Stimulated activated naive CD8-positive, alpha-beta T cell treated with anti-CD3 and anti-CD28 coated beads, Interleukin-15, Interleukin-2, amounts not matched to agents 100 U/mL and 50 U/mL, for 24 hours (primary cell): ENCODE data around the gene RAB31.

ENCODE experiments used
- ATAC-seq: fragments of 150-1000 bp; cut with Tn5 transposase; one replicate; pipeline ENCODE4 v1.10.0; 2021
- DNase-seq: peaks from one replicate; pipeline ENCODE4 v3.0.0; 2021

RAB31 gene

DNA sequence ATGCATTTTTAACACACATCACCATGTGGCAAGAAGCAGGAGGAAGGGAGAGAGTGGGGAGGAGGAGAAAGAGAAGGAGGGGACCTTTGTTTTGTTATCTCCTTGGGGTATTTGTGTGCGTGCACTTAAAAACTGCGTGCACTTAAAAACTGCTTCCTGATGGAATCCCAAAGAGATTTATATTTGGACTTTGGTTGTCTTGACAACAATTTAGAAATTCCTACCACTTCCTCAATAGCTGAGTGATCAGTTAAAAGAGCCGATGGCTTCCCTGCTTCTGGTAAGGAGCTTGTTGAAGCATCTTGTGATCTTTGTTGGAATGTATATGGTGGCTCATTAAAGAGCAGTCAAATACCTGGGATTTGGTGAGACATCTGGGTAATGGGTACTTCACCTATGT lies 4.5 kb downstream of the RAB31 start:
- ATAC-seq, result no peak
- no peak for DNase-seq

- DNase-seq (no peak), ATAC-seq (no peak)
Measured at GRCh38 chr18:9714266-9715087, 6.4 kb downstream of the RAB31 start.

DNA sequence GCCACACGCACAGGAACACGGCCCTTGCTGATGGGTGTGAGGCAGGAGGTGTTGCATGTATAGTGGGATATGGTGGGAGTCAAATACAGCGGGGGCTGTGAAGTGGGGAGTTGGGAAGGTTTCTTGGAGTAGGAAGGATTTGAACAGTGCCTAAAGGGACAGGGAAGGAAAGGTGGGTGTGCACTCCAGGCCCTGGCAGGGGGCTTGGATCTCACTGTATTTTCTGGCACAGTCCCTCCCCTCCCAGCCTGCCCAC lies 6.9 kb downstream of the RAB31 start:
- ATAC-seq (no peak), DNase-seq (no peak)

GRCh38 chr18:9715978-9716774 lies 8.1 kb downstream of the RAB31 start:
- no peak for ATAC-seq
- DNase-seq, result no peak

- ATAC-seq (no peak), DNase-seq (no peak)
Measured at GRCh38 chr18:9716780-9717563, 8.9 kb downstream of the RAB31 start.

- DNase-seq, result no peak
Measured at GRCh38 chr18:9719421-9719981, 11.4 kb downstream of the RAB31 start.

DNA sequence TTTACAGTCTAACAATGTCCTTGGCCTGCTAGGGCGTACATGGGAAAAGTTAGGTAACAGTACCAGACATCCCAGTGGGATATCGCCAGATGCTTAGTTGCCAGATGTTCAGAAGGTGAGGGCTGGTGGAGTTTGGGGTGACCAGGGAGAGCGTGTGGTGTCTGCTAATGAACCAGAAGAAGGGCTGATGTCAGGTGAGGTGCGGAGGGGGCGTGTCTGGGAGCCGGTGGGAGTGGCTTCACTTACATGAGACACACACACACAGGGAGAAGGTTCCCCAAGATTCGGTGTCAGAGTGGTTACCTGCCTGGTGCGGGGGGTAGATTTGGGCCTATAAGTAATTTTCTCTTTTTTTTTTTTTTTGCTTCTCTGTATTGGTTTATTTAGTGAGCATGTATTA lies 12.2 kb downstream of the RAB31 start:
- DNase-seq, result no peak
- ATAC-seq, result no peak

More at GRCh38 chr18:9719421-9719981, 11.4 kb downstream of the RAB31 start:
- no peak for ATAC-seq

GRCh38 chr18:9721893-9722550 lies 13.9 kb downstream of the RAB31 start:
- ATAC-seq (no peak), DNase-seq (no peak)

DNA sequence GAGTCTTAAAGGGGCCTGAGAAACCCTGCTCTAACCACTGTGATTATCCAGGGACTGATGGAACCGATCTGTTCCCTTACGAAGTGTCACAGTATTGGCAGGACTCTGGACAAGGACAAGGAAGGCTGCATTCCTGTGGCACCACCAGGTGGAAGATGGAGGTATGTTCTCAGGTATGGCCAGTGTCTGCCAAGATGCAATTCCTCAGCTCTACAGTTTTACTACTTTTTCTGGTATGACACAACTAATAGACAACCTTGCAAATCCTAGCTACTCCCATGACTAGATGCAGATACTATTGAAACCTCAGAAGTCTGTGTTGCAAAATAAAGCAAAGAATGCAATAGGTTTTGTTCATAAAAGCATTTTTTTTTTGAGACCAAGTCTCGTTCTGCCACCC lies 14.6 kb downstream of the RAB31 start:
- DNase-seq (no peak), ATAC-seq (peak; percentile 36)

GRCh38 chr18:9724797-9725585 lies 16.9 kb downstream of the RAB31 start:
- DNase-seq, result no peak
- ATAC-seq, result no peak

DNA sequence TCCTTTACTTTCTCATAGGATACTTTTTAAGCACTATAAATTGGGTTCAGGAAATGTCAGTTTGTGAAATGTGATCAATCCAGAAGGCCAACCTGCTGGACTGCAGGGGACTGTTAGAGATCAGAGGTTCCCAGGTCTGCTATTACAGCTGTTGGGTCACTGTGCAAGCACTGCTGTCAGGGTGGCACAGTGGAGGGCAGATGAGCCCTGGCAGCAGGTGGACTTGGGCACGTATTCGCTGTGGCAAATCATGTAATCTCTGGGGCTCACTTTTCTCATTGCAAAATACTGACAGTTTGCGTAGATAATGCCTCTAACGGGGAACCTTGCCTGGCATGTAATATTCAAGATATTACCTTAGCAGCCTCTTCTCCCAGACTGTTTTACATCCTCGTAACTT lies 18.1 kb downstream of the RAB31 start:
- ATAC-seq (no peak), DNase-seq (no peak)

DNA sequence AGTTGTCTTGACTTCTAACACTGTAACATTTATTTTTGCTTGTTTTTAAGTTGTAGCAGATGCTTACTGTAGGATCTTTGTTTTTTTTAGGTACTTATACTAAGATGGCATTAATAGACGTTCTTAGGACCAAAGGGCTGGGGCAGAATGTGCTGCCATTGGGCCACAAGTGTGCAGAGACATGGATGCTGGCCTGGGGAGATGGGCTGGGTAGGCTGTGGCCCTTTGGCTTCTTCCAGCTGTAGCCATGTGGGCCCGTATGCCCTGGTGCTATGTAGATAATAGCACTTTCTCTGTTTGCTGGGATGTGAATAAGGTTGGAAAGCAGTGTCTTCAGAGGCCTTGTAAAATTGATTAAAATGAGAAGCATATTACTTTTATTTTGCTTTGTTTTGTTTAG lies 18.8 kb downstream of the RAB31 start:
- ATAC-seq, result no peak

GRCh38 chr18:9730786-9731185 lies 22.7 kb downstream of the RAB31 start:
- ATAC-seq, result no peak

More for the DNA sequence above, 18.8 kb downstream of the RAB31 start:
- DNase-seq, result no peak

GRCh38 chr18:9731380-9731779 lies 23.3 kb downstream of the RAB31 start:
- DNase-seq (no peak), ATAC-seq (no peak)

More at GRCh38 chr18:9730786-9731185, 22.7 kb downstream of the RAB31 start:
- no peak for DNase-seq

- no peak for ATAC-seq
- DNase-seq, result no peak
Measured at GRCh38 chr18:9732031-9732430, 23.9 kb downstream of the RAB31 start.

GRCh38 chr18:9734189-9734588 lies 26.1 kb downstream of the RAB31 start:
- DNase-seq (no peak), ATAC-seq (no peak)

- ATAC-seq (no peak), DNase-seq (no peak)
Measured at GRCh38 chr18:9735238-9735637, 27.1 kb downstream of the RAB31 start.

DNA sequence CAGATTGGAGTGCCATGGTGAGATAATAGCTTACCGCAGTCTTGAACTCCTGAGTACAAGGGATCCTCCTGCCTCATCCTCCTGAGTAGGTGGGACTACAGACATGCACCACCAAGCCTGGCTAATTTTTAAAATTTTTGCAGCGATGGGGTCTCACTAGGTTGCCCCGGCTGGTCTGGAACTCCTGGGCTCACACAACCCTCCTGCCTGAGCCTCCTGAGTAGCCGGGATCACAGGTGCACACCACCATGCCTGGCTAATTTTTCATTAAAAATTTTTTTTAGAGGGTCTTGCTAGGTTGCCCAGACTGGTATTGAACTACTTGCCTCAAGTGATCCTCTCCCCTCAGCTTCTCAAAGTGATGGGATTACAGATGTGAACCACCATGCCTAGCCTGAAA lies 27.8 kb downstream of the RAB31 start:
- ATAC-seq (no peak), DNase-seq (no peak)

DNA sequence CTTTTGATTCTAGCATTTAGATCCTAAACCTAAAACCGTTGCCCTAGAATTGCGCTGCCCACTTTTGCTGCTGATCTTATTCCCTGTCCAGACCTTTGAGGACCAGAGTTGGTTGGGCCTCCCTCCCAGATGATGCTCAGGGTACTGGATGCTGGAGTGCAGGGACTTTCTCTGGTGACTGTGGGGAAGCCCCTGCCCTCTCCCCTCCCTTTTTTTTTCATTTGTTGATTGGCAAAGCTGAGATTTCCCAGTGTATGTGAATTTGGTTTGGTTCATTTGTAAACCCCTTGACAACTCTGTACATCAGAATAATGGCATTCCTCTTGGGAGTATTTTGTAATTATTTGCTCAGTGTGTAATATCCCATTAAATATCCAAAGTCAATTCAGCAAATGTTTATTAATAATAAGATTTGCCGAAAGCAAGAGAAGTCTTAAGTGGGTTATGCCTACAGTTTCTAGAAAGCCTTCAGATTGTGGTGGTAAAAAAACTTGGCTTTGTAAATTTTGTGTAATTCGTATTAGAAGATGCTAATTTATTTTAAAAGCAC lies 28.3 kb downstream of the RAB31 start:
- ATAC-seq, result no peak

DNA sequence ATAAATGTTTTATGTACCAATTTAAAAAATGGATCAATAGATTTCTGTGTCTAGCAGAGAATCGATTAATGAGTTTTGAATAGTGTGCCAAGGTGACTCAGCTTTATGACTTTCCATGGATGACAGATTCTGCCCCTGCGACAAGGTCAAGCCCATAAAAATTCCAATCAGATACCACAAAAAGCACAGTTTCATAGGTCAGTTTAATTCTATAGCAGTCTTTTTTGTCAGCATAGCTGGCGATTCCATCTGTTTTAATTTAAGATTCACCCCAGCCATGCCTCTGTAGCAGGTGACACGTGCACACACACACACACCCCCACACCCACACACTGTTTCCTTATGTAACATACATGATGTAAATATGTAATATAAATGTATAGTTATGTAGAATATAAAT lies 28.9 kb downstream of the RAB31 start:
- ATAC-seq (no peak), DNase-seq (no peak)

More for the DNA sequence above, 28.3 kb downstream of the RAB31 start:
- DNase-seq, result no peak
